HG03280 (cell line): Measurements from ENCODE around the gene HSP90AB1.

Experiments
- ATAC-seq: cut with Tn5 transposase; IDR thresholded peaks from one replicate; pipeline ENCODE4 v1.9.1; 2021; ENCODE audit warnings: mild to moderate bottlenecking, moderate library complexity; ENCODE audit not compliant: unreplicated experiment

The HSP90AB1 gene

GRCh38 chr6:44254191-44255104 lies 7.5 kb downstream of the HSP90AB1 start:
- no peak for ATAC-seq

- no peak for ATAC-seq
Observed at GRCh38 chr6:44255105-44255808, 8.4 kb downstream of the HSP90AB1 start.

GRCh38 chr6:44255871-44256774 lies 9.2 kb downstream of the HSP90AB1 start:
- no peak for ATAC-seq

- peak; percentile 1 for ATAC-seq
Observed at GRCh38 chr6:44256775-44257024, 9.8 kb downstream of the HSP90AB1 start.

- peak; percentile 58 for ATAC-seq
Observed at GRCh38 chr6:44257025-44257752, 10.3 kb downstream of the HSP90AB1 start, which contains the start of gene SLC35B2. SLC35B2 (minus strand) TSS chr6:44257528; CDS start chr6:44257410, 118 bp downstream.

GRCh38 chr6:44257753-44258324 lies 10.9 kb downstream of the HSP90AB1 start:
- ATAC-seq = peak; percentile 10

- ATAC-seq = no peak
Observed at GRCh38 chr6:44258325-44258863, 11.5 kb downstream of the HSP90AB1 start.

- ATAC-seq = no peak
Observed at GRCh38 chr6:44258921-44259320, 12.0 kb downstream of the HSP90AB1 start.

- ATAC-seq = no peak
Observed at GRCh38 chr6:44260011-44260410, 13.1 kb downstream of the HSP90AB1 start.

- ATAC-seq = no peak
Observed at GRCh38 chr6:44260451-44261297, 13.8 kb downstream of the HSP90AB1 start.

- ATAC-seq = no peak
Observed at GRCh38 chr6:44261581-44261980, 14.7 kb downstream of the HSP90AB1 start.

GRCh38 chr6:44262467-44263353 lies 15.8 kb downstream of the HSP90AB1 start:
- ATAC-seq = no peak

GRCh38 chr6:44263354-44264100 lies 16.6 kb downstream of the HSP90AB1 start:
- no peak for ATAC-seq

- ATAC-seq = peak; percentile 30
Observed at GRCh38 chr6:44264154-44265006, 17.5 kb downstream of the HSP90AB1 start.

GRCh38 chr6:44265007-44265721 lies 18.3 kb downstream of the HSP90AB1 start, which contains the start of gene NFKBIE:
NFKBIE (minus strand) TSS chr6:44265551; CDS start chr6:44265346, 205 bp downstream.
- peak; percentile 45 for ATAC-seq
